PC-3 (cell line): Measurements from ENCODE around the gene CCDC141. TPM values are rescaled to one million over a fixed set of nuclear protein-coding genes. Genes with fewer than 3 reads are reported as not detected.

Experiments used
- ATAC-seq: fragments of 200-7000 bp; cut with Tn5 transposase; 2 replicates; pipeline ENCODE4 v1.9.1; 2020; ENCODE audit warnings: mild to moderate bottlenecking, moderate library complexity
- BruUV-seq: library from RNA; stranded (reverse); fragments of 400-500 nt; replicated peaks from 2 replicates; lab custom pipeline; 2021; lab: Mats Ljungman, UMichigan
- CTCF ChIA-PET: fragments of 300-600 bp; sonication (Branson Sonifier 250); formaldehyde crosslinking; loops from one replicate; lab custom pipeline; 2022; ENCODE audit warnings: antibody characterized with exemption; lab: Charles Lee
- POLR2A ChIA-PET: fragments of 300-600 bp; sonication (Branson Sonifier 250); formaldehyde crosslinking; loops from one replicate; lab custom pipeline; 2022; ENCODE audit warnings: antibody characterized with exemption; ENCODE audit not compliant: unreplicated experiment; lab: Charles Lee
- DNase-seq: peaks from one replicate; pipeline ENCODE4 v3.0.0-alpha.2; 2015
- H2AFZ ChIP-seq: fragments of 300-600 bp; sonication (generic); 2 replicates; pipeline ENCODE4 v1.6.0; 2016; ENCODE audit warnings: antibody characterized with exemption, low read length
- H3F3A ChIP-seq: fragments of 300-600 bp; sonication (generic); one replicate; pipeline ENCODE4 v1.6.0; 2017; ENCODE audit warnings: antibody characterized with exemption, low read length, control low read depth, mild to moderate bottlenecking; ENCODE audit not compliant: unreplicated experiment
- H3K27ac ChIP-seq: fragments of 300-600 bp; sonication (generic); 2 replicates; pipeline ENCODE4 v1.5.1; 2016; ENCODE audit warnings: mild to moderate bottlenecking, low read length
- H3K27me3 ChIP-seq: fragments of 300-600 bp; sonication (generic); 2 replicates; pipeline ENCODE4 v1.6.1; 2016; ENCODE audit warnings: low read length, mixed read lengths
- H3K36me3 ChIP-seq: fragments of 300-600 bp; sonication (generic); 2 replicates; pipeline ENCODE4 v1.6.1; 2016; ENCODE audit warnings: low read depth, mixed run types, low read length, mixed read lengths
- H3K4me1 ChIP-seq: fragments of 300-600 bp; sonication (generic); 2 replicates; pipeline ENCODE4 v1.5.1; 2016; ENCODE audit warnings: low read length; ENCODE audit not compliant: insufficient read depth
- H3K4me2 ChIP-seq: fragments of 300-600 bp; sonication (generic); 2 replicates; pipeline ENCODE4 v1.6.0; 2016; ENCODE audit warnings: low read length
- H3K4me3 ChIP-seq: fragments of 300-600 bp; sonication (generic); 2 replicates; pipeline ENCODE4 v1.5.1; 2016; ENCODE audit warnings: mild to moderate bottlenecking, low read length, mixed read lengths
- H3K79me2 ChIP-seq: fragments of 300-600 bp; sonication (generic); 2 replicates; pipeline ENCODE4 v1.6.1; 2017; ENCODE audit warnings: low read length, mixed read lengths
- H3K9ac ChIP-seq: fragments of 300-600 bp; sonication (generic); 2 replicates; pipeline ENCODE4 v1.6.0; 2016; ENCODE audit warnings: mild to moderate bottlenecking, low read length
- H3K9me2 ChIP-seq: fragments of 300-600 bp; sonication (generic); replicated peaks from 2 replicates; pipeline ENCODE4 v1.6.1; 2016; ENCODE audit warnings: mixed run types, low read length, mixed read lengths
- H3K9me3 ChIP-seq: fragments of 300-600 bp; sonication (generic); 2 replicates; pipeline ENCODE4 v1.6.1; 2016; ENCODE audit warnings: low read length, mixed read lengths
- H4K20me1 ChIP-seq: fragments of 300-600 bp; sonication (generic); 2 replicates; pipeline ENCODE4 v1.6.1; 2016; ENCODE audit warnings: low read length, mixed read lengths
- EZH2 ChIP-seq: fragments of 300-600 bp; sonication (generic); IDR thresholded peaks from one replicate; pipeline ENCODE4 v1.6.1; 2017; ENCODE audit warnings: antibody characterized with exemption, mild to moderate bottlenecking, low read length; ENCODE audit not compliant: unreplicated experiment
- EZH2phosphoT487 ChIP-seq: fragments of 300-600 bp; sonication (generic); IDR thresholded peaks from 2 replicates; pipeline ENCODE4 v1.6.1; 2018; ENCODE audit warnings: mild to moderate bottlenecking, antibody characterized with exemption, low read length, borderline replicate concordance
- intact Hi-C: fragments of 100-400 bp; cut with micrococcal nuclease; formaldehyde crosslinking; loops from 2 replicates; pipeline ENCODE4 v1.9.0; 2023
- total RNA-seq: library from RNA; depleted of rRNA; stranded (reverse); fragments of >200 nt; gene quantifications from 2 replicates; pipeline ENCODE4 v1.2.3, GENCODE V29; 2014
- TF ChIP-seq, protein P1 (sequence below): fragments of 300-600 bp; sonication (generic); conservative IDR thresholded peaks from 2 replicates; pipeline ENCODE4 v1.5.1; 2017; ENCODE audit warnings: antibody characterized with exemption, low read depth, mild to moderate bottlenecking, low read length

The CCDC141 gene
- total RNA-seq, 1 experiment from 2014 or later, result 1.1 TPM

GRCh38 chr2:178928077-178928476 is 121.9 kb downstream of the CCDC141 start:
- ChIA-PET CTCF (no interaction called here), POLR2A (no interaction called here)
- peaks cover 9% of the 10 kb centered on the region; the same call in 1 of the 2 replicates for H3K4me1 ChIP-seq
- no peak overlapping the region for H3K4me2 ChIP-seq
- H3K27me3 ChIP-seq, result no peaks in the 10 kb centered on the region
- TF ChIP-seq EZH2phosphoT487, result no peak
- no peak for TF ChIP-seq EZH2
- TF ChIP-seq, protein P1, sequence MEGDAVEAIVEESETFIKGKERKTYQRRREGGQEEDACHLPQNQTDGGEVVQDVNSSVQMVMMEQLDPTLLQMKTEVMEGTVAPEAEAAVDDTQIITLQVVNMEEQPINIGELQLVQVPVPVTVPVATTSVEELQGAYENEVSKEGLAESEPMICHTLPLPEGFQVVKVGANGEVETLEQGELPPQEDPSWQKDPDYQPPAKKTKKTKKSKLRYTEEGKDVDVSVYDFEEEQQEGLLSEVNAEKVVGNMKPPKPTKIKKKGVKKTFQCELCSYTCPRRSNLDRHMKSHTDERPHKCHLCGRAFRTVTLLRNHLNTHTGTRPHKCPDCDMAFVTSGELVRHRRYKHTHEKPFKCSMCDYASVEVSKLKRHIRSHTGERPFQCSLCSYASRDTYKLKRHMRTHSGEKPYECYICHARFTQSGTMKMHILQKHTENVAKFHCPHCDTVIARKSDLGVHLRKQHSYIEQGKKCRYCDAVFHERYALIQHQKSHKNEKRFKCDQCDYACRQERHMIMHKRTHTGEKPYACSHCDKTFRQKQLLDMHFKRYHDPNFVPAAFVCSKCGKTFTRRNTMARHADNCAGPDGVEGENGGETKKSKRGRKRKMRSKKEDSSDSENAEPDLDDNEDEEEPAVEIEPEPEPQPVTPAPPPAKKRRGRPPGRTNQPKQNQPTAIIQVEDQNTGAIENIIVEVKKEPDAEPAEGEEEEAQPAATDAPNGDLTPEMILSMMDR, result no peak
- intact Hi-C loops, result no loop called here
- no peaks in the 10 kb centered on the region for H3K9me2 ChIP-seq
- no peaks in the 10 kb centered on the region for H3K9me3 ChIP-seq
- H3K27ac ChIP-seq, result no peak overlapping the region
- no peak overlapping the region for H3K9ac ChIP-seq
- H3K4me3 ChIP-seq, result no peak overlapping the region
- no TSS peak for BruUV-seq
- no peak for DNase-seq
- H3K79me2 ChIP-seq, result no peaks in the 10 kb centered on the region
- H3F3A ChIP-seq, result no peaks in the 10 kb centered on the region
- H2AFZ ChIP-seq, result no peak overlapping the region
- H4K20me1 ChIP-seq, result no peaks in the 10 kb centered on the region
- ATAC-seq, result no peak
- no peaks in the 10 kb centered on the region for H3K36me3 ChIP-seq

GRCh38 chr2:178927173-178927572 is 122.8 kb downstream of the CCDC141 start:
- no peak overlapping the region for H2AFZ ChIP-seq

DNA sequence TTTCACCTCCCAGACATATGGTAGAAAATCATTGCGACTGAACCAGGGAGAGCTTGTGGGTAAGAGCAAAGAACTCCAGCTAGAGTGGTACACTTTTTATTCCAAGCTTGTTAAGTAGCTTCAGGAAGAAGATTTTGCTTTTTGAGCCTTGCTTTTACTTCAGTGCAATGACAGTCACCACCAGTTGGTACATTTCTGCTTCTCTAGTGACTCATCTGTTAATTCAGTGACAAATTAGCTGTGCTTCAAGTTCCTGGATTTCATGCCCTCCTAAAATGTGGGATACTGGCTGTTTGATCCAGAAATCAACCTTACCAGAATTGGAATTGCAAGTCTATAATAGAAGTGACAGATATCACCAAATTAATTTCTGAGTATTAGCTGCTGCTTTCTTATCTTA is 125.1 kb downstream of the CCDC141 start:
- Histone ChIP-seq H3K79me2 (no peaks in the 10 kb centered on the region), H3K36me3 (no peaks in the 10 kb centered on the region), H3F3A (no peaks in the 10 kb centered on the region), H3K9me3 (no peaks in the 10 kb centered on the region), H3K27ac (no peak overlapping the region), H3K27me3 (no peaks in the 10 kb centered on the region), H3K4me3 (no peak overlapping the region), H3K9me2 (no peaks in the 10 kb centered on the region), H3K9ac (no peak overlapping the region), H3K4me1 (peaks cover 9% of the 10 kb centered on the region; the same call in 1 of the 2 replicates), H3K4me2 (no peak overlapping the region), H2AFZ (0 out of 2 replicates have a peak overlapping the region, but pooled peaks have one; percentile 1), H4K20me1 (no peaks in the 10 kb centered on the region)
- ATAC-seq (peak; percentile 80), DNase-seq (peak; percentile 60)
- CTCF ChIA-PET, result interaction anchor here (0.7 kb wide), 1 partner anchor 205 kb away, joined by 3 read pairs; no protein-coding TSS in a partner anchor
- no TSS peak for BruUV-seq
- intact Hi-C loops, result no loop called here
- TF ChIP-seq, protein P1, result no peak
- no peak for TF ChIP-seq EZH2
- TF ChIP-seq EZH2phosphoT487, result no peak
- POLR2A ChIA-PET, result no interaction called here

More at GRCh38 chr2:178927173-178927572, 122.8 kb downstream of the CCDC141 start:
- Histone ChIP-seq H3F3A (no peaks in the 10 kb centered on the region), H3K4me2 (no peak overlapping the region), H3K9me2 (no peaks in the 10 kb centered on the region), H3K4me1 (peaks cover 9% of the 10 kb centered on the region; the same call in 1 of the 2 replicates), H4K20me1 (no peaks in the 10 kb centered on the region), H3K4me3 (no peak overlapping the region), H3K9me3 (no peaks in the 10 kb centered on the region), H3K27me3 (no peaks in the 10 kb centered on the region), H3K9ac (no peak overlapping the region), H3K27ac (no peak overlapping the region), H3K36me3 (no peaks in the 10 kb centered on the region), H3K79me2 (no peaks in the 10 kb centered on the region)
- ChIA-PET POLR2A (no interaction called here), CTCF (no interaction called here)
- DNase-seq (no peak), ATAC-seq (no peak)
- no TSS peak for BruUV-seq
- intact Hi-C loops, result no loop called here
- TF ChIP-seq EZH2, result no peak
- TF ChIP-seq, protein P1, result no peak
- no peak for TF ChIP-seq EZH2phosphoT487
